GM12878 (cell line): ENCODE results near the gene HIF3A. TPM values are rescaled to one million over a fixed set of nuclear protein-coding genes. Genes with fewer than 3 reads are reported as not detected.

Experiments used
- ATAC-seq: fragments of 200-7000 bp; cut with Tn5 transposase; 3 replicates; pipeline ENCODE4 v1.9.1; 2020; ENCODE audit warnings: mild to moderate bottlenecking, moderate library complexity
- BruUV-seq: library from RNA; stranded (reverse); fragments of 400-500 nt; replicated peaks from 2 replicates; lab custom pipeline; 2021; lab: Mats Ljungman, UMichigan
- CTCF ChIA-PET: fragments of 300-600 bp; sonication (Branson Sonifier 250); formaldehyde crosslinking; extraction: SDS; loops from one replicate; lab custom pipeline; 2021; ENCODE audit warnings: inconsistent platforms; lab: Yijun Ruan, JAX
- POLR2A ChIA-PET: fragments of 350-600 bp; formaldehyde crosslinking; extraction: SDS; loops from one replicate; lab custom pipeline; 2021; ENCODE audit warnings: inconsistent platforms; lab: Charles Lee
- RAD21 ChIA-PET: fragments of 300-600 bp; sonication (Branson Sonifier 250); formaldehyde crosslinking; loops from one replicate; lab custom pipeline; 2023; ENCODE audit warnings: antibody characterized with exemption; ENCODE audit not compliant: unreplicated experiment; lab: Charles Lee
- SMC1A ChIA-PET: fragments of 300-600 bp; sonication (Branson Sonifier 250); formaldehyde crosslinking; loops from one replicate; lab custom pipeline; 2023; ENCODE audit not compliant: unreplicated experiment, uncharacterized antibody; lab: Charles Lee
- DNase-seq: peaks from one replicate; pipeline ENCODE4 v3.0.0-alpha.2; 2011; ENCODE audit warnings: low read depth, low spot score
- FAIRE-seq: peaks from 3 replicates; lab custom pipeline; 2011; peaks lifted over from hg19 to GRCh38; lab: Jason Lieb, UNC
- H2AFZ ChIP-seq: 2 replicates; pipeline ENCODE4 v1.6.0; 2011; ENCODE audit warnings: low read depth, low read length, control low read depth; ENCODE audit not compliant: control insufficient read depth
- H3K27ac ChIP-seq: 2 replicates; pipeline ENCODE4 v1.5.1; 2011; ENCODE audit warnings: control low read depth; ENCODE audit not compliant: control insufficient read depth, insufficient read depth
- H3K27me3 ChIP-seq, 2 experiments: replicated peaks in 1 of 2; 2 replicates each; pipeline versions ENCODE4 v1.6.0 to v1.6.1; 2011; ENCODE audit warnings: low read length in 1 of 2; ENCODE audit not compliant: control insufficient read depth in 2 of 2, insufficient read depth in 2 of 2
- H3K36me3 ChIP-seq, 2 experiments: 2 replicates each; pipeline ENCODE4 v1.5.1; 2011; ENCODE audit warnings: low read length in 1 of 2; ENCODE audit not compliant: control insufficient read depth in 2 of 2, insufficient read depth in 2 of 2
- H3K4me1 ChIP-seq: 2 replicates; pipeline ENCODE4 v1.6.1; 2011; ENCODE audit warnings: mild to moderate bottlenecking, low read length, moderate library complexity, mixed read lengths; ENCODE audit not compliant: control insufficient read depth, insufficient read depth
- H3K4me2 ChIP-seq: 2 replicates; pipeline ENCODE4 v1.6.0; 2011; ENCODE audit warnings: control low read depth; ENCODE audit not compliant: control insufficient read depth, insufficient read depth
- H3K4me3 ChIP-seq: fragments of 200-600 bp; sonication (generic); 2 replicates; pipeline ENCODE4 v1.5.1; 2016
- H3K79me2 ChIP-seq: 2 replicates; pipeline ENCODE4 v1.6.0; 2011; ENCODE audit warnings: low read length; ENCODE audit not compliant: control insufficient read depth, insufficient read depth
- H3K9ac ChIP-seq: 2 replicates; pipeline ENCODE4 v1.8.0; 2011; ENCODE audit warnings: low read length, control low read depth, mixed read lengths; ENCODE audit not compliant: control insufficient read depth, insufficient read depth
- H3K9me3 ChIP-seq: replicated peaks from 3 replicates; pipeline ENCODE4 v1.5.1; 2011; ENCODE audit warnings: mild to moderate bottlenecking, low read length; ENCODE audit not compliant: control insufficient read depth, insufficient read depth
- H4K20me1 ChIP-seq: 2 replicates; pipeline ENCODE4 v1.6.0; 2011; ENCODE audit not compliant: control insufficient read depth, insufficient read depth
- ATF7 ChIP-seq: fragments of 450-650 bp; IDR thresholded peaks from 2 replicates; pipeline ENCODE4 v1.6.1; 2016; ENCODE audit warnings: low read depth, mild to moderate bottlenecking
- CEBPZ ChIP-seq: fragments of 150-350 bp; IDR thresholded peaks from 2 replicates; pipeline ENCODE4 v1.6.1; 2016; ENCODE audit warnings: low read depth, low read length
- CHD1 ChIP-seq: IDR thresholded peaks from 2 replicates; pipeline ENCODE4 v1.6.1; 2012; ENCODE audit warnings: low read depth, low read length, improper control_type of control experiment
- ETV6 ChIP-seq, 2 experiments: fragments of 450-650 bp in 1 of 2; IDR thresholded peaks in 1 of 2; conservative IDR thresholded peaks in 1 of 2; 2 replicates each; pipeline ENCODE4 v1.6.1; 2014; ENCODE audit warnings: antibody characterized with exemption in 1 of 2, borderline replicate concordance in 1 of 2, low read depth in 1 of 2, mild to moderate bottlenecking in 1 of 2, moderate library complexity in 1 of 2
- FOXK2 ChIP-seq: fragments of 450-650 bp; IDR thresholded peaks from 2 replicates; pipeline ENCODE4 v1.6.1; 2017; ENCODE audit warnings: mild to moderate bottlenecking, moderate library complexity
- GATAD2B ChIP-seq: fragments of 450-650 bp; conservative IDR thresholded peaks from 2 replicates; pipeline ENCODE4 v1.6.1; 2017; ENCODE audit warnings: low read depth, mild to moderate bottlenecking, moderate library complexity
- HCFC1 ChIP-seq: fragments of 150-350 bp; IDR thresholded peaks from 2 replicates; pipeline ENCODE4 v1.6.1; 2014; ENCODE audit warnings: low read length
- HSF1 ChIP-seq: fragments of 150-350 bp; IDR thresholded peaks from 2 replicates; pipeline ENCODE4 v1.6.1; 2014; ENCODE audit warnings: mild to moderate bottlenecking, low read depth, low read length
- NFIC ChIP-seq: IDR thresholded peaks from 2 replicates; pipeline ENCODE4 v1.6.1; 2012; ENCODE audit warnings: low read depth, mild to moderate bottlenecking, inconsistent platforms, low read length, moderate library complexity
- SUPT20H ChIP-seq: IDR thresholded peaks from 2 replicates; pipeline ENCODE4 v1.6.1; 2011; ENCODE audit warnings: low read depth, mild to moderate bottlenecking, low read length, moderate library complexity, borderline replicate concordance; ENCODE audit not compliant: control insufficient read depth
- TCF12 ChIP-seq: IDR thresholded peaks from 2 replicates; pipeline ENCODE4 v1.6.1; 2011; ENCODE audit warnings: low read depth, mild to moderate bottlenecking, low read length
- ZBTB11 ChIP-seq: fragments of 450-650 bp; formaldehyde crosslinking; IDR thresholded peaks from 2 replicates; pipeline ENCODE4 v1.5.0; 2022; ENCODE audit warnings: mild to moderate bottlenecking, missing genetic modification characterization
- ZNF217 ChIP-seq: fragments of 450-650 bp; IDR thresholded peaks from 2 replicates; pipeline ENCODE4 v1.6.1; 2017; ENCODE audit warnings: antibody characterized with exemption, mild to moderate bottlenecking
- ZNF384 ChIP-seq: IDR thresholded peaks from 2 replicates; pipeline ENCODE4 v1.6.1; 2012; ENCODE audit warnings: low read depth, mild to moderate bottlenecking, low read length, improper control_type of control experiment, borderline replicate concordance
- WGBS: methylation state at CpG from one replicate; pipeline ENCODE4 v1.1.6; 2016; ENCODE audit warnings: low lambda C conversion rate; ENCODE audit not compliant: insufficient replicate concordance, insufficient coverage; ENCODE audit errors: missing lambda C conversion rate; 5-methylcytosine and 5-hydroxymethylcytosine counted together
- in situ Hi-C: fragments of 300-500 bp; cut with MboI; formaldehyde crosslinking; loops from 9 replicates; pipeline ENCODE4 v1.14.3; 2018; ENCODE audit warnings: mixed read lengths
- intact Hi-C: fragments of 100-400 bp; cut with micrococcal nuclease; formaldehyde crosslinking; loops from one replicate; pipeline ENCODE4 v1.14.2; 2022; ENCODE audit not compliant: unreplicated experiment
- polyA plus RNA-seq, 11 experiments: library from polyadenylated mRNA; depleted of rRNA in 4 of 11; unstranded in 6 of 11; stranded (reverse) in 5 of 11; fragments of >200 nt; fragmentation: Nextera tagmentation in 4 of 11; fragmentation: Illumina TruSeq in 1 of 11; extraction: Ambion mirVana in 4 of 11; extraction: Trizol in 1 of 11; gene quantifications; 1 replicate in 1 of 11; 2 replicates in 10 of 11; pipeline versions ENCODE4 v1.2.1 to v1.2.3, GENCODE V29; 2011 to 2016; ENCODE audit warnings: inconsistent platforms in 2 of 11, missing spikeins in 2 of 11, low read depth in 1 of 11
- total RNA-seq, 4 experiments: library from RNA; depleted of rRNA in 3 of 4; stranded (reverse); fragments of >200 nt in 3 of 4; fragmentation: Illumina TruSeq in 1 of 4; extraction: Trizol in 1 of 4; gene quantifications; 2 replicates each; pipeline versions ENCODE4 v1.2.1 to v1.2.3, GENCODE V29; 2013 to 2021

The HIF3A gene
- total and polyA plus RNA-seq, 10 of the 15 experiments (the other 5 are each of a cell fraction or from before 2014, with no cell fraction given) = 0.03 to 0.20 (median 0.06) TPM; not detected in 5

- ChIA-PET RAD21 (no interaction called here), POLR2A (no interaction called here), CTCF (interaction anchor here (1.8 kb wide), 1 partner anchor 8 kb away, joined by 5 read pairs; no protein-coding TSS in a partner anchor), SMC1A (no interaction called here)
- Histone ChIP-seq H3K36me3 (peaks cover 16 to 24% of the 10 kb centered on the region in 2 experiments), H3K9me3 (no peaks in the 10 kb centered on the region), H3K9ac (no peak overlapping the region), H4K20me1 (no peaks in the 10 kb centered on the region; the same call in 1 of the 2 replicates), H3K79me2 (no peaks in the 10 kb centered on the region; the same call in none of the 2 replicates), H3K27ac (no peak overlapping the region), H2AFZ (no peak overlapping the region), H3K4me3 (no peak overlapping the region), H3K4me1 (peaks cover 3% of the 10 kb centered on the region)
- no TSS peak for BruUV-seq
- DNase-seq (no peak), ATAC-seq (no peak), FAIRE-seq (no peak)
- in situ Hi-C loops (no loop called here), intact Hi-C loops (no loop called here)
- WGBS = 96% methylated on average over 20 of the region's 20 CpGs
- TF ChIP-seq CEBPZ (no peak), GATAD2B (no peak), NFIC (no peak), TCF12 (no peak), ZBTB11 (CRISPR knock-in tag) (no peak), HSF1 (no peak), CHD1 (no peak), ZNF384 (no peak), SUPT20H (no peak), ZNF217 (no peak), HCFC1 (no peak), ETV6 (conservative IDR thresholded peaks at IDR 0.05 in 1 of 2, IDR thresholded peaks at IDR 0.05 in 1 of 2; ENCODE audit: borderline replicate concordance in 1 of 2, low read depth in 1 of 2) (no peak), ATF7 (no peak), FOXK2 (no peak)
- TF ChIP-seq, all 136 proteins: peak for 0
- no peaks in the 10 kb centered on the region for H3K27me3 ChIP-seq
- no peak overlapping the region for H3K4me2 ChIP-seq
Measured at GRCh38 chr19:46376241-46377153, 79.7 kb downstream of the HIF3A start.
